ENCODE results near the gene LDB2.
"Not testable (repeated sequence)": the region's sequence is repeated elsewhere in the genome, so short reads cannot be mapped to it uniquely, and the experiment has no call there.

The LDB2 gene

GRCh38 chr4:16658183-16658582 is 240.3 kb downstream of the LDB2 start:
- no peak for DNase-seq
- Histone ChIP-seq H3K9me3 (ENCODE audit: control insufficient read depth, low read length) (no peaks in the 10 kb centered on the region), H3K27ac (ENCODE audit: insufficient read depth, low read length, poor library complexity, severe bottlenecking) (no peak overlapping the region), H3K27me3 (replicated peaks; ENCODE audit: control insufficient read depth, insufficient read depth, low read length, poor library complexity, severe bottlenecking) (no peaks in the 10 kb centered on the region), H3K4me1 (ENCODE audit: control insufficient read depth, insufficient read depth, low read length, poor library complexity, severe bottlenecking) (no peaks in the 10 kb centered on the region), H3K36me3 (ENCODE audit: control insufficient read depth, insufficient read depth, low read length) (no peaks in the 10 kb centered on the region), H3K4me3 (ENCODE audit: insufficient read depth, low read depth, low read length, poor library complexity, severe bottlenecking) (no peak overlapping the region)

- Histone ChIP-seq H3K4me3 (ENCODE audit: insufficient read depth, low read depth, low read length, poor library complexity, severe bottlenecking) (no peak overlapping the region), H3K9me3 (ENCODE audit: control insufficient read depth, low read length) (no peaks in the 10 kb centered on the region), H3K27ac (ENCODE audit: insufficient read depth, low read length, poor library complexity, severe bottlenecking) (no peak overlapping the region), H3K27me3 (replicated peaks; ENCODE audit: control insufficient read depth, insufficient read depth, low read length, poor library complexity, severe bottlenecking) (no peaks in the 10 kb centered on the region), H3K36me3 (ENCODE audit: control insufficient read depth, insufficient read depth, low read length) (no peaks in the 10 kb centered on the region), H3K4me1 (ENCODE audit: control insufficient read depth, insufficient read depth, low read length, poor library complexity, severe bottlenecking) (no peaks in the 10 kb centered on the region)
- no peak for DNase-seq
Observed at GRCh38 chr4:16655111-16655510, 243.3 kb downstream of the LDB2 start.

GRCh38 chr4:16652732-16653305 is 245.6 kb downstream of the LDB2 start:
- Histone ChIP-seq H3K9me3 (ENCODE audit: control insufficient read depth, low read length) (no peaks in the 10 kb centered on the region), H3K36me3 (ENCODE audit: control insufficient read depth, insufficient read depth, low read length) (no peaks in the 10 kb centered on the region), H3K4me3 (ENCODE audit: insufficient read depth, low read depth, low read length, poor library complexity, severe bottlenecking) (no peak overlapping the region), H3K27ac (ENCODE audit: insufficient read depth, low read length, poor library complexity, severe bottlenecking) (no peak overlapping the region), H3K27me3 (replicated peaks; ENCODE audit: control insufficient read depth, insufficient read depth, low read length, poor library complexity, severe bottlenecking) (no peaks in the 10 kb centered on the region), H3K4me1 (ENCODE audit: control insufficient read depth, insufficient read depth, low read length, poor library complexity, severe bottlenecking) (no peaks in the 10 kb centered on the region)
- no peak for DNase-seq

- H3K27ac ChIP-seq (ENCODE audit: insufficient read depth, low read length, poor library complexity, severe bottlenecking) = no peak overlapping the region
- H3K27me3 ChIP-seq (replicated peaks; ENCODE audit: control insufficient read depth, insufficient read depth, low read length, poor library complexity, severe bottlenecking) = no peaks in the 10 kb centered on the region
- DNase-seq = no peak
- H3K9me3 ChIP-seq (ENCODE audit: control insufficient read depth, low read length) = no peaks in the 10 kb centered on the region
- H3K36me3 ChIP-seq (ENCODE audit: control insufficient read depth, insufficient read depth, low read length) = no peaks in the 10 kb centered on the region
- H3K4me1 ChIP-seq (ENCODE audit: control insufficient read depth, insufficient read depth, low read length, poor library complexity, severe bottlenecking) = no peaks in the 10 kb centered on the region
- H3K4me3 ChIP-seq (ENCODE audit: insufficient read depth, low read depth, low read length, poor library complexity, severe bottlenecking) = no peak overlapping the region
Observed at GRCh38 chr4:16646459-16646858, 252.0 kb downstream of the LDB2 start.

- H3K4me3 ChIP-seq (ENCODE audit: insufficient read depth, low read depth, low read length, poor library complexity, severe bottlenecking) = no peak overlapping the region
- H3K9me3 ChIP-seq (ENCODE audit: control insufficient read depth, low read length) = no peaks in the 10 kb centered on the region
- DNase-seq = no peak
- H3K36me3 ChIP-seq (ENCODE audit: control insufficient read depth, insufficient read depth, low read length) = no peaks in the 10 kb centered on the region
- no peaks in the 10 kb centered on the region for H3K4me1 ChIP-seq (ENCODE audit: control insufficient read depth, insufficient read depth, low read length, poor library complexity, severe bottlenecking)
- no peaks in the 10 kb centered on the region for H3K27me3 ChIP-seq (replicated peaks; ENCODE audit: control insufficient read depth, insufficient read depth, low read length, poor library complexity, severe bottlenecking)
- H3K27ac ChIP-seq (ENCODE audit: insufficient read depth, low read length, poor library complexity, severe bottlenecking) = no peak overlapping the region
Observed at GRCh38 chr4:16643893-16644292, 254.6 kb downstream of the LDB2 start.

DNA sequence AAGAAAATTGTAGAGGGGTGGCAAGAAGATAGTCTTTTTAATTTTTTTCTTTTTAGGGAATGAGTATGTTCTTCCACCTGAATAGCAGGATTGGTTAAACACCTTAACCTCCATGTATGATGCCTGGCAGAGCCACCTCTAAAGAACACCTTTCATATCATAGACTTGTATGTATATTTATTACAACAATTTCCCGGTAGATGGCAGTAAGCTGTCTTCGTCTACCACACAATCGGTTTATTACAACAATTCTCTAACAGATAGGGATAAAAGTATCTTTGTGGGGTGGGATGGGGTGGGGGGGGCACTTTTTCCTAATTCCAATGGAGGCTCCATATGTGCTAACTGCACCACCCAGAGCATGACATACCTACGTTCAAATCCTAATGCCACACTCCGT is 255.5 kb downstream of the LDB2 start:
- Histone ChIP-seq H3K27ac (ENCODE audit: insufficient read depth, low read length, poor library complexity, severe bottlenecking) (no peak overlapping the region), H3K4me1 (ENCODE audit: control insufficient read depth, insufficient read depth, low read length, poor library complexity, severe bottlenecking) (no peaks in the 10 kb centered on the region), H3K27me3 (replicated peaks; ENCODE audit: control insufficient read depth, insufficient read depth, low read length, poor library complexity, severe bottlenecking) (no peaks in the 10 kb centered on the region), H3K36me3 (ENCODE audit: control insufficient read depth, insufficient read depth, low read length) (no peaks in the 10 kb centered on the region), H3K4me3 (ENCODE audit: insufficient read depth, low read depth, low read length, poor library complexity, severe bottlenecking) (no peak overlapping the region), H3K9me3 (ENCODE audit: control insufficient read depth, low read length) (no peaks in the 10 kb centered on the region)
- DNase-seq = no peak

GRCh38 chr4:16641971-16642370 is 256.5 kb downstream of the LDB2 start:
- DNase-seq = no peak
- no peaks in the 10 kb centered on the region for H3K4me1 ChIP-seq (ENCODE audit: control insufficient read depth, insufficient read depth, low read length, poor library complexity, severe bottlenecking)
- no peaks in the 10 kb centered on the region for H3K9me3 ChIP-seq (ENCODE audit: control insufficient read depth, low read length)
- no peaks in the 10 kb centered on the region for H3K36me3 ChIP-seq (ENCODE audit: control insufficient read depth, insufficient read depth, low read length)
- no peak overlapping the region for H3K4me3 ChIP-seq (ENCODE audit: insufficient read depth, low read depth, low read length, poor library complexity, severe bottlenecking)
- H3K27me3 ChIP-seq (replicated peaks; ENCODE audit: control insufficient read depth, insufficient read depth, low read length, poor library complexity, severe bottlenecking) = no peaks in the 10 kb centered on the region
- H3K27ac ChIP-seq (ENCODE audit: insufficient read depth, low read length, poor library complexity, severe bottlenecking) = no peak overlapping the region

DNA sequence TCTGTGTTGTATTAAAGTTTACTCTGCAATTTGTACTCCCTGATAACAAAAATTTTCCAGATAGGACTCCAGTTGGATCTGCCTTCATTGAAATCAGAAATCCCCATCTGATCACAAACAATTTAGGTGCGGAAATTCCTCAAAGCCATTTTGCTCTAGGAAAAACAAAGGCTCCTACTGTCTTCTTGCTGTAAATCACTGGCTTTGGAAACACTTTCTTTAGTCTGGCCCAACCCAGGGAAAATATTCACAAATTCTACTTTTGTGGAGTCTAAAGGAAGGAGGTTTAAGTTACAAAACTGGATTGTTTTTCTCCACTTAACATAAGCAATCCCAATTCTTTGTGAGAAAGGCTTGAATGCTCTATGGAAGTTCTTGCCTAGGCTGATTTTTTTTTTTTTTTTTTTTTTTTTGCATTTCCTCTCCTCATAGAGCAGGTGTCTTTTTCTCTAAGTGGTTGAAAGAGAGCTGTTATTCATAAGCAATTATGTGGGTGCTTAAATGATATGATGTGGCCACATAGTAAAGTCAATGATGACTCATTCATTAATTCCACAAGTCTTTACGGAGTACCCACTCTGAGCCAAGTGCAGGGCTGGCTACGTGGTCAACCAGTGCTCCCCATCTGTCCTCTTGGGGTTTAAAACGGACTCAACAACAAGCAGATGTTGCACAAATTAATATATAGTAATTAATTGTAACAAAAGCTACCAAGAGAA is 261.4 kb downstream of the LDB2 start:
- Histone ChIP-seq H3K27me3 (replicated peaks; ENCODE audit: control insufficient read depth, insufficient read depth, low read length, poor library complexity, severe bottlenecking) (no peaks in the 10 kb centered on the region), H3K27ac (ENCODE audit: insufficient read depth, low read length, poor library complexity, severe bottlenecking) (no peak overlapping the region), H3K36me3 (ENCODE audit: control insufficient read depth, insufficient read depth, low read length) (no peaks in the 10 kb centered on the region), H3K9me3 (ENCODE audit: control insufficient read depth, low read length) (no peaks in the 10 kb centered on the region), H3K4me1 (ENCODE audit: control insufficient read depth, insufficient read depth, low read length, poor library complexity, severe bottlenecking) (no peaks in the 10 kb centered on the region), H3K4me3 (ENCODE audit: insufficient read depth, low read depth, low read length, poor library complexity, severe bottlenecking) (no peak overlapping the region)
- no peak for DNase-seq

DNA sequence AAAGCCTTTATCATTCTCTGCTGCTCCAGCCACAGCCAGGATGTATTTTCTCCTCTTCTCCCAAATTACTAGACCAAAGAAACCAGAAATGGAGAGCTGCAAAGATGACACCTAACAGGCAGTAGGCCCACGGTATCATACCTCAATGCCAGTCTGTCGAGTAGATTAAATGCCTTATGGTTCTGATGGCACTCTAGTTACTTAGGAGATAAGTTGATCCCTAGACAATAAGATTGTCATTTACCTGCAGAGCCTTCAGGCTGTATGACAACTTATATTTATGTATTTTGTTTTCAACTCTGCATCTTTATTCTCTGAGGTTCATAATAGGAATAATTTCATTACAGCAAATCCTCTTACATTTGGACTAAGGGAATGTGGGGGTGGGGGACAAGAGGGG is 262.1 kb downstream of the LDB2 start:
- H3K36me3 ChIP-seq (ENCODE audit: control insufficient read depth, insufficient read depth, low read length) = no peaks in the 10 kb centered on the region
- DNase-seq = no peak
- H3K27me3 ChIP-seq (replicated peaks; ENCODE audit: control insufficient read depth, insufficient read depth, low read length, poor library complexity, severe bottlenecking) = no peaks in the 10 kb centered on the region
- no peaks in the 10 kb centered on the region for H3K9me3 ChIP-seq (ENCODE audit: control insufficient read depth, low read length)
- no peaks in the 10 kb centered on the region for H3K4me1 ChIP-seq (ENCODE audit: control insufficient read depth, insufficient read depth, low read length, poor library complexity, severe bottlenecking)
- H3K27ac ChIP-seq (ENCODE audit: insufficient read depth, low read length, poor library complexity, severe bottlenecking) = no peak overlapping the region
- no peak overlapping the region for H3K4me3 ChIP-seq (ENCODE audit: insufficient read depth, low read depth, low read length, poor library complexity, severe bottlenecking)

DNA sequence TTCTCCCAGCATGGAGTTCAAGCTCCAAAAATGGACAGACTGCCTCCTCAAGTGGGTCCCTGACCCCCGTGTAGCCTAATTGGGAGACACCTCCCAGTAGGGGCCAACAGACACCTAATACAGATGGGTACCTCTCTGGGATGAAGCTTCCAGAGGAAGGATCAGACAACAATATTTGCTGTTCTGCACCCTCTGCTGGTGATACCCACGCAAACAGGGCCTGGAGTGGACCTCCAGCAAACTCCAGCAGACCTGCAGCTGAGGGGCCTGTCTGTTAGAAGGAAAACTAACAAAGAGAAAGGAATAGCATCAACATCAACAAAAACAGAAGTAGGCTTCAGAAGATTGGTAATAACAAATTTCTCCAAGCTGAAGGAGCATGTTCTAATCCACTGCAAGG is 269.2 kb downstream of the LDB2 start:
- H3K27me3 ChIP-seq (replicated peaks; ENCODE audit: control insufficient read depth, insufficient read depth, low read length, poor library complexity, severe bottlenecking); H3K4me1 ChIP-seq (ENCODE audit: control insufficient read depth, insufficient read depth, low read length, poor library complexity, severe bottlenecking); DNase-seq; H3K27ac ChIP-seq (ENCODE audit: insufficient read depth, low read length, poor library complexity, severe bottlenecking); H3K9me3 ChIP-seq (ENCODE audit: control insufficient read depth, low read length); H3K4me3 ChIP-seq (ENCODE audit: insufficient read depth, low read depth, low read length, poor library complexity, severe bottlenecking); H3K36me3 ChIP-seq (ENCODE audit: control insufficient read depth, insufficient read depth, low read length): not testable (repeated sequence)
